Measurements from ENCODE around the gene TSHZ2. TPM values are rescaled to one million over a fixed set of nuclear protein-coding genes. Genes with fewer than 3 reads are reported as not detected.

TSHZ2 gene
- total and polyA plus RNA-seq, 4 donors: 0.93 to 8.8 (median 3.8) TPM

DNA sequence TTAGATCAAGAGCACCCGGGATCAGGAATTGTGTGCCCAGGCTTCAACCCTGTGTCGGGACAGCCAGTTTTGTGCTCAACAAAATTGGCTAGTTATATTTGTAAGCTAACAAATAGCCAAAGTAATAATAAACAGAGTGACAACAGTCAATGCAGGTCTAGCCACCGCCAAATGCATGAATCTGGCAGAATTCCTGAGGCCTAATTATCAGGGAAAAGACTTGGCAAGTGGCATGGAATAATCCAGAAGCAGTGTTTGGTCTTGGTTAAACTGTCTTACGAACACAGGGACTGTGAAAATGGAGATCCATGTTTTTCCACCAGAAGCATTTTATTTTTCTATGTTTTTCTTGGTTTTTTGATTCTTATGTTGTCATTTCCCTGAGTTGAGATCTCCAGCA lies 352.7 kb downstream of the TSHZ2 start:
- Histone ChIP-seq H3K9ac (ENCODE audit: insufficient read depth in 1 of 2, low read length in 2 of 2) (no peak overlapping the region), H3K27me3 (ENCODE audit: control insufficient read depth in 3 of 3, insufficient read depth in 3 of 3, low read length in 2 of 3) (no peaks in the 10 kb centered on the region), H3K4me1 (ENCODE audit: control insufficient read depth in 5 of 5, insufficient read depth in 5 of 5, low read length in 5 of 5) (peaks cover 0 to 6% (median 0%) of the 10 kb centered on the region in 5 donors), H3K4me3 (no peak overlapping the region), H3K9me3 (ENCODE audit: control insufficient read depth in 4 of 4, insufficient read depth in 3 of 4, low read length in 3 of 4) (peaks cover 0 to 2% (median 0%) of the 10 kb centered on the region in 4 donors), H3K36me3 (ENCODE audit: control insufficient read depth in 4 of 4, insufficient read depth in 4 of 4, low read length in 4 of 4) (no peaks in the 10 kb centered on the region), H3K27ac (ENCODE audit: low read depth in 1 of 2, low read length in 1 of 2) (no peak overlapping the region)
- DNase-seq: peak in 1 of 3 donors; percentile 29
- ATAC-seq (ENCODE audit: insufficient read depth, low FRiP score): no peak
- whole genome bisulfite sequencing, 2 donors: 82 to 90% methylated on average over 4 of the region's 4 CpGs
- no peak for TF ChIP-seq CTCF (IDR thresholded peaks at IDR 0.05; ENCODE audit: control extremely low read depth, extremely low read depth)

GRCh38 chr20:53328961-53329360 lies 356.8 kb downstream of the TSHZ2 start:
- WGBS, 2 donors: 48 to 62% methylated on average over 4 of the region's 4 CpGs
- H3K9me3 ChIP-seq (ENCODE audit: control insufficient read depth in 4 of 4, insufficient read depth in 3 of 4, low read length in 3 of 4): no peaks in the 10 kb centered on the region
- no peak for ATAC-seq (ENCODE audit: insufficient read depth, low FRiP score)

GRCh38 chr20:53329781-53330180 lies 357.6 kb downstream of the TSHZ2 start:
- ATAC-seq (ENCODE audit: insufficient read depth, low FRiP score) (no peak), DNase-seq (no peak)
- no peaks in the 10 kb centered on the region for H3K4me1 ChIP-seq (ENCODE audit: control insufficient read depth in 5 of 5, insufficient read depth in 5 of 5, low read length in 5 of 5)
- H3K4me3 ChIP-seq: no peak overlapping the region
- H3K27me3 ChIP-seq (ENCODE audit: control insufficient read depth in 3 of 3, insufficient read depth in 3 of 3, low read length in 2 of 3): no peaks in the 10 kb centered on the region
- TF ChIP-seq CTCF (IDR thresholded peaks at IDR 0.05; ENCODE audit: control extremely low read depth, extremely low read depth): no peak
- no peaks in the 10 kb centered on the region for H3K9me3 ChIP-seq (ENCODE audit: control insufficient read depth in 4 of 4, insufficient read depth in 3 of 4, low read length in 3 of 4)
- H3K36me3 ChIP-seq (ENCODE audit: control insufficient read depth in 4 of 4, insufficient read depth in 4 of 4, low read length in 4 of 4): no peaks in the 10 kb centered on the region
- WGBS, 2 donors: 69 to 81% methylated on average over 1 of the region's 1 CpG
- H3K9ac ChIP-seq (ENCODE audit: insufficient read depth in 1 of 2, low read length in 2 of 2): no peak overlapping the region
- H3K27ac ChIP-seq (ENCODE audit: low read depth in 1 of 2, low read length in 1 of 2): no peak overlapping the region

More at GRCh38 chr20:53328961-53329360, 356.8 kb downstream of the TSHZ2 start:
- Histone ChIP-seq H3K9ac (ENCODE audit: insufficient read depth in 1 of 2, low read length in 2 of 2) (no peak overlapping the region), H3K4me1 (ENCODE audit: control insufficient read depth in 5 of 5, insufficient read depth in 5 of 5, low read length in 5 of 5) (no peaks in the 10 kb centered on the region), H3K27ac (ENCODE audit: low read depth in 1 of 2, low read length in 1 of 2) (no peak overlapping the region), H3K36me3 (ENCODE audit: control insufficient read depth in 4 of 4, insufficient read depth in 4 of 4, low read length in 4 of 4) (no peaks in the 10 kb centered on the region), H3K27me3 (ENCODE audit: control insufficient read depth in 3 of 3, insufficient read depth in 3 of 3, low read length in 2 of 3) (no peaks in the 10 kb centered on the region), H3K4me3 (no peak overlapping the region)
- no peak for DNase-seq
- no peak for TF ChIP-seq CTCF (IDR thresholded peaks at IDR 0.05; ENCODE audit: control extremely low read depth, extremely low read depth)

- no peak overlapping the region for H3K4me3 ChIP-seq
- H3K4me1 ChIP-seq (ENCODE audit: control insufficient read depth in 5 of 5, insufficient read depth in 5 of 5, low read length in 5 of 5): no peaks in the 10 kb centered on the region
- no peak overlapping the region for H3K27ac ChIP-seq (ENCODE audit: low read depth in 1 of 2, low read length in 1 of 2)
- H3K9me3 ChIP-seq (ENCODE audit: control insufficient read depth in 4 of 4, insufficient read depth in 3 of 4, low read length in 3 of 4): no peaks in the 10 kb centered on the region
- WGBS, 2 donors: 84 to 88% methylated on average over 6 of the region's 6 CpGs
- no peak for TF ChIP-seq CTCF (IDR thresholded peaks at IDR 0.05; ENCODE audit: control extremely low read depth, extremely low read depth)
- no peak for DNase-seq
- H3K36me3 ChIP-seq (ENCODE audit: control insufficient read depth in 4 of 4, insufficient read depth in 4 of 4, low read length in 4 of 4): no peaks in the 10 kb centered on the region
- no peak for ATAC-seq (ENCODE audit: insufficient read depth, low FRiP score)
- no peaks in the 10 kb centered on the region for H3K27me3 ChIP-seq (ENCODE audit: control insufficient read depth in 3 of 3, insufficient read depth in 3 of 3, low read length in 2 of 3)
- H3K9ac ChIP-seq (ENCODE audit: insufficient read depth in 1 of 2, low read length in 2 of 2): no peak overlapping the region
Observed at GRCh38 chr20:53330601-53331140, 358.5 kb downstream of the TSHZ2 start.
